Smooth muscle cell (in vitro differentiated cells): Measurements from ENCODE around the gene COQ8B. TPM values are rescaled to one million over a fixed set of nuclear protein-coding genes. Genes with fewer than 3 reads are reported as not detected.

Experiments used
- DNase-seq: peaks from one replicate; lab custom pipeline; 2025; ENCODE audit not compliant: unreplicated experiment; lab: John Stamatoyannopoulos, UW
- H2AFZ ChIP-seq: fragments of 200-600 bp; sonication (generic); 2 replicates; pipeline ENCODE4 v1.6.0; 2016; ENCODE audit warnings: antibody characterized with exemption, low read depth, mild to moderate bottlenecking
- H3F3A ChIP-seq: fragments of 200-600 bp; sonication (generic); 2 replicates; pipeline ENCODE4 v1.6.0; 2017; ENCODE audit warnings: antibody characterized with exemption, low read depth
- H3K27ac ChIP-seq: fragments of 200-600 bp; sonication (generic); 2 replicates; pipeline ENCODE4 v1.5.1; 2016; ENCODE audit warnings: low read depth, mild to moderate bottlenecking
- H3K27me3 ChIP-seq: fragments of 200-600 bp; sonication (generic); 2 replicates; pipeline ENCODE4 v1.6.1; 2016; ENCODE audit warnings: low read depth, mild to moderate bottlenecking
- H3K36me3 ChIP-seq: fragments of 200-600 bp; sonication (generic); 2 replicates; pipeline ENCODE4 v1.5.1; 2016; ENCODE audit warnings: low read depth
- H3K4me1 ChIP-seq: fragments of 200-600 bp; sonication (generic); 2 replicates; pipeline ENCODE4 v1.5.1; 2016; ENCODE audit warnings: low read depth
- H3K4me2 ChIP-seq: fragments of 200-600 bp; sonication (generic); 2 replicates; pipeline ENCODE4 v1.6.0; 2016; ENCODE audit warnings: mild to moderate bottlenecking
- H3K4me3 ChIP-seq: fragments of 200-600 bp; sonication (generic); 2 replicates; pipeline ENCODE4 v1.5.1; 2016; ENCODE audit warnings: mild to moderate bottlenecking
- H3K79me2 ChIP-seq: fragments of 200-600 bp; sonication (generic); 2 replicates; pipeline ENCODE4 v1.6.0; 2016; ENCODE audit warnings: low read depth, mild to moderate bottlenecking
- H3K9ac ChIP-seq: fragments of 200-600 bp; sonication (generic); 2 replicates; pipeline ENCODE4 v1.6.0; 2016; ENCODE audit warnings: low read depth
- H3K9me3 ChIP-seq: fragments of 200-600 bp; sonication (generic); replicated peaks from 2 replicates; pipeline ENCODE4 v1.5.1; 2016; ENCODE audit warnings: low read depth
- H4K20me1 ChIP-seq: fragments of 200-600 bp; sonication (generic); 2 replicates; pipeline ENCODE4 v1.6.0; 2016; ENCODE audit warnings: low read depth
- CTCF ChIP-seq: fragments of 200-600 bp; sonication (generic); IDR thresholded peaks from 2 replicates; pipeline ENCODE4 v1.5.1; 2017; ENCODE audit warnings: borderline replicate concordance, mild to moderate bottlenecking, antibody characterized with exemption; ENCODE audit not compliant: insufficient read depth, poor library complexity, severe bottlenecking
- WGBS: methylation state at CpG from one replicate; pipeline ENCODE4 v1.1.7; 2016; ENCODE audit warnings: low lambda C conversion rate; 5-methylcytosine and 5-hydroxymethylcytosine counted together
- polyA plus RNA-seq: library from polyadenylated mRNA; unstranded; fragments of >200 nt; fragmentation: Nextera tagmentation; extraction: Ambion mirVana; gene quantifications from 2 replicates; pipeline ENCODE4 v1.2.1, GENCODE V29; 2016
- total RNA-seq: library from RNA; depleted of rRNA; stranded (reverse); fragments of >200 nt; gene quantifications from 2 replicates; pipeline ENCODE4 v1.2.3, GENCODE V29; 2014

Gene COQ8B
- total and polyA plus RNA-seq, 2 experiments from 2014 or later, result 21.2 to 26.0 TPM

GRCh38 chr19:40691421-40692211, 25.1 kb downstream of the COQ8B start:
- H3K9ac ChIP-seq, result no peak overlapping the region
- no peaks in the 10 kb centered on the region for H3K36me3 ChIP-seq
- peaks cover 30% of the 10 kb centered on the region for H3K79me2 ChIP-seq
- H3K9me3 ChIP-seq, result no peaks in the 10 kb centered on the region
- peak overlapping the region; percentile 88 for H3K4me2 ChIP-seq
- 87% methylated on average over 22 of the region's 24 CpGs for WGBS
- H3K27me3 ChIP-seq, result no peaks in the 10 kb centered on the region
- H3K4me1 ChIP-seq, result peaks cover 17% of the 10 kb centered on the region
- TF ChIP-seq CTCF, result no peak
- H2AFZ ChIP-seq, result no peak overlapping the region
- H4K20me1 ChIP-seq, result peaks cover 28% of the 10 kb centered on the region
- H3K4me3 ChIP-seq, result no peak overlapping the region
- H3F3A ChIP-seq, result no peaks in the 10 kb centered on the region
- H3K27ac ChIP-seq, result peak overlapping the region; percentile 70
- no peak for DNase-seq

DNA sequence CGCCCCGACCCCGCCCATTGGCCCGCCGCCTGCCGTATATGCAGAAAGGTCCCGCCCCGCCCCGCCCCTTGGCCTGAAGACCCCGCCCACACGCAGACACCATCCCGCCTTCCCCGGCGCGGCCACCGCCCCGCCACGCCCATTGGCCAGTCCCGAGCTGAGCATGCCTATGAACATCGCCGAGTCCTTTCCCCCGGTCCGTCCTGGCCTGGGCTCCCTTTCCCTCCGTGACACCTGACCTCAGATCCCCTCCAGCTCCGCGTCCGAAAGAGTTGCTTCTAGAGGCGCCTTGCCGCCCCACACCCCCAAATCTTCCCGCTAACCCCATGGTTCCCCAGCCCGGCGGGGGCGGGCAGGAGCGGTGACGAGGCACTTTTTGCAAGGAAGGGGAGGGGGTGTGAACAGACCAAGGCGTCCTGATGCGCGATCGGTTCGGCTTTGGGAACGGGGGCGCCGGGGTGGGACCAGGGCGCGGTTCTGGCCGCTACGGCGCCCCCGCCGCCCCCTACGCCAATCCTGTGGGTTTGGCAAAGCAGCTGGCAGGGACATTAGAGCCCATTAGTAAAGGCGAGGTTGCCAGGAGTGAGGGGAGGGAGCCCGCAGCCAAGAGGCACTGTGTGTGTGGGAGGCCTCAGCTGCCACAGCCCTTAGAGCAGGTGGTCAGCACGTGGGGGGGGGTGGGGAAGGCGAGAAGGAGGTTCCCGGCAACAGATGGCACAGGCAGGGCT, 25.8 kb downstream of the COQ8B start:
- H3K9ac ChIP-seq, result peak overlapping the region; percentile 63
- H3K9me3 ChIP-seq, result no peaks in the 10 kb centered on the region
- H3K4me3 ChIP-seq, result peak overlapping the region; percentile 89
- 5% methylated on average over 17 of the region's 56 CpGs for WGBS
- peaks cover 17% of the 10 kb centered on the region for H3K4me1 ChIP-seq
- H3F3A ChIP-seq, result no peaks in the 10 kb centered on the region
- H3K27me3 ChIP-seq, result no peaks in the 10 kb centered on the region
- peaks cover 30% of the 10 kb centered on the region for H3K79me2 ChIP-seq
- H4K20me1 ChIP-seq, result peaks cover 31% of the 10 kb centered on the region
- TF ChIP-seq CTCF, result no peak
- H3K27ac ChIP-seq, result peak overlapping the region; percentile 70
- peak; percentile 89 for DNase-seq
- peak overlapping the region; percentile 45 for H2AFZ ChIP-seq
- H3K4me2 ChIP-seq, result peak overlapping the region; percentile 98
- no peaks in the 10 kb centered on the region for H3K36me3 ChIP-seq

- Histone ChIP-seq H3K4me3 (peak within 1 kb of the TSS; percentile 89), H3K79me2 (peaks cover 30% of the 10 kb centered on the region), H3K9ac (peak within 1 kb of the TSS; percentile 71), H3K9me3 (no peaks in the 10 kb centered on the region), H3K4me2 (peak within 1 kb of the TSS; percentile 98), H3K27ac (peak within 1 kb of the TSS; percentile 70), H3F3A (no peaks in the 10 kb centered on the region), H4K20me1 (peaks cover 36% of the 10 kb centered on the region), H3K27me3 (no peaks in the 10 kb centered on the region), H2AFZ (peak within 1 kb of the TSS; percentile 45), H3K36me3 (no peaks in the 10 kb centered on the region), H3K4me1 (peaks cover 17% of the 10 kb centered on the region)
- DNase-seq, result no peak
- 1% methylated on average over 31 of the region's 50 CpGs for WGBS
- no peak for TF ChIP-seq CTCF
These were observed 26.5 kb downstream of the COQ8B start, which contains the start of gene NUMBL for GRCh38 chr19:40690050-40690692. Gene NUMBL (minus strand): TSS chr19:40690651. CDS start chr19:40690483, 168 bp downstream.
